HepG2 (cell line): Measurements from ENCODE around the gene TRNT1. TPM values are rescaled to one million over a fixed set of nuclear protein-coding genes. Genes with fewer than 3 reads are reported as not detected.

Experiments
- EP300 ChIP-seq, 3 experiments: sonication (generic) in 1 of 3; formaldehyde crosslinking in 1 of 3; IDR thresholded peaks; 2 replicates each; pipeline versions ENCODE4 v1.5.1 to v1.6.1; 2011 to 2020; ENCODE audit warnings: low read depth in 2 of 3, low read length in 2 of 3, borderline replicate concordance in 1 of 3, improper control_type of control experiment in 1 of 3, mild to moderate bottlenecking in 1 of 3, missing genetic modification reagents in 1 of 3, moderate library complexity in 1 of 3
- FOXJ3 ChIP-seq: sonication (generic); formaldehyde crosslinking; IDR thresholded peaks from 2 replicates; pipeline ENCODE4 v1.4.0; 2020; ENCODE audit warnings: missing genetic modification reagents, mild to moderate bottlenecking, borderline replicate concordance
- FOXK1 ChIP-seq: sonication (generic); formaldehyde crosslinking; IDR thresholded peaks from 2 replicates; pipeline ENCODE4 v1.4.0; 2020; ENCODE audit warnings: low read depth, missing genetic modification reagents, borderline replicate concordance
- MBD4 ChIP-seq: IDR thresholded peaks from 2 replicates; pipeline ENCODE4 v1.6.1; 2012; ENCODE audit warnings: low read length, inconsistent platforms, borderline replicate concordance
- SKI ChIP-seq: fragments of 450-650 bp; IDR thresholded peaks from one replicate; pipeline ENCODE4 v1.6.1; 2018; ENCODE audit warnings: mild to moderate bottlenecking; ENCODE audit not compliant: partially characterized antibody
- SMAD1 ChIP-seq: sonication (generic); formaldehyde crosslinking; IDR thresholded peaks from 2 replicates; pipeline ENCODE4 v1.4.0; 2020; ENCODE audit warnings: missing genetic modification reagents, low read depth, mild to moderate bottlenecking, borderline replicate concordance
- SRF ChIP-seq: IDR thresholded peaks from 2 replicates; pipeline ENCODE4 v1.6.1; 2011; ENCODE audit warnings: mild to moderate bottlenecking, low read depth, low read length, moderate library complexity
- TAF1 ChIP-seq: sonication (generic); formaldehyde crosslinking; IDR thresholded peaks from 2 replicates; pipeline ENCODE4 v1.4.0; 2020; ENCODE audit warnings: missing genetic modification reagents
- ZBTB38 ChIP-seq: sonication (generic); formaldehyde crosslinking; IDR thresholded peaks from 2 replicates; pipeline ENCODE4 v1.5.1; 2020; ENCODE audit warnings: mild to moderate bottlenecking, missing genetic modification reagents
- ZNF136 ChIP-seq: sonication (generic); formaldehyde crosslinking; IDR thresholded peaks from 2 replicates; pipeline ENCODE4 v1.8.1; 2022; ENCODE audit warnings: low read depth, mild to moderate bottlenecking, moderate library complexity, missing genetic modification reagents
- ZNF33A ChIP-seq: sonication (generic); formaldehyde crosslinking; IDR thresholded peaks from 2 replicates; pipeline ENCODE4 v1.5.1; 2020; ENCODE audit warnings: missing genetic modification reagents, mild to moderate bottlenecking, moderate library complexity, borderline replicate concordance
- ZNF432 ChIP-seq: sonication (generic); formaldehyde crosslinking; IDR thresholded peaks from 2 replicates; pipeline ENCODE4 v1.5.0; 2020; ENCODE audit warnings: missing genetic modification reagents, mild to moderate bottlenecking, borderline replicate concordance
- ZNF501 ChIP-seq: sonication (generic); formaldehyde crosslinking; IDR thresholded peaks from 2 replicates; pipeline ENCODE4 v1.5.1; 2020; ENCODE audit warnings: mild to moderate bottlenecking, moderate library complexity, missing genetic modification reagents
- ZNF598 ChIP-seq: sonication (generic); formaldehyde crosslinking; IDR thresholded peaks from 2 replicates; pipeline ENCODE4 v1.5.1; 2020; ENCODE audit warnings: mild to moderate bottlenecking, missing genetic modification reagents, borderline replicate concordance
- ZNF660 ChIP-seq: sonication (generic); formaldehyde crosslinking; IDR thresholded peaks from 2 replicates; pipeline ENCODE4 v1.5.1; 2020; ENCODE audit warnings: mild to moderate bottlenecking, low read depth, missing genetic modification reagents, borderline replicate concordance
- ZNF780A ChIP-seq: sonication (generic); formaldehyde crosslinking; IDR thresholded peaks from 2 replicates; pipeline ENCODE4 v1.8.0; 2022; ENCODE audit warnings: mild to moderate bottlenecking, missing genetic modification reagents, moderate library complexity
- ZNF883 ChIP-seq: sonication (generic); formaldehyde crosslinking; IDR thresholded peaks from 2 replicates; pipeline ENCODE4 v1.5.1; 2020; ENCODE audit warnings: mild to moderate bottlenecking, missing genetic modification reagents; ENCODE audit errors: not compliant biosample characterization
- polyA plus RNA-seq, 8 experiments: library from polyadenylated mRNA; depleted of rRNA in 3 of 8; stranded (reverse) in 7 of 8; unstranded in 1 of 8; fragments of >200 nt; fragmentation: Illumina TruSeq in 4 of 8; extraction: Trizol in 4 of 8; gene quantifications; 2 replicates each; pipeline versions ENCODE4 v1.2.1 to v1.2.3, GENCODE V29; 2011 to 2016; ENCODE audit warnings: low read depth in 4 of 8, missing spikeins in 1 of 8, mixed read lengths in 1 of 8; ENCODE audit not compliant: insufficient read depth in 1 of 8
- total RNA-seq, 5 experiments: library from RNA; depleted of rRNA; stranded (reverse); fragments of >200 nt; fragmentation: Illumina TruSeq; extraction: Trizol; gene quantifications; 2 replicates each; pipeline ENCODE4 v1.2.3, GENCODE V29; 2016; ENCODE audit warnings: low read depth in 1 of 5
- TF ChIP-seq, protein P1 (sequence below): IDR thresholded peaks from 2 replicates; pipeline ENCODE4 v1.6.1; 2016; ENCODE audit warnings: missing genetic modification reagents, missing compliant biosample characterization
- TF ChIP-seq, protein P2 (sequence below): sonication (generic); formaldehyde crosslinking; IDR thresholded peaks from 2 replicates; pipeline ENCODE4 v1.4.0; 2020; ENCODE audit warnings: mild to moderate bottlenecking, missing genetic modification reagents
- TF ChIP-seq, protein P3 (sequence below): sonication (generic); formaldehyde crosslinking; IDR thresholded peaks from 2 replicates; pipeline ENCODE4 v1.4.0; 2020; ENCODE audit warnings: missing genetic modification reagents
- TF ChIP-seq, protein P4 (sequence below): IDR thresholded peaks from 2 replicates; pipeline ENCODE4 v1.6.1; 2016; ENCODE audit warnings: low read depth, borderline replicate concordance
- TF ChIP-seq, protein P5 (sequence below): sonication (generic); formaldehyde crosslinking; IDR thresholded peaks from 2 replicates; pipeline ENCODE4 v1.8.1; 2023; ENCODE audit warnings: mild to moderate bottlenecking, moderate library complexity, missing genetic modification reagents
- TF ChIP-seq, protein P6 (sequence below): IDR thresholded peaks from 2 replicates; pipeline ENCODE4 v1.6.1; 2016; ENCODE audit warnings: missing compliant biosample characterization, missing genetic modification reagents, borderline replicate concordance

TRNT1 gene
- total and polyA plus RNA-seq, 2 of the 13 experiments (the other 11 are each of a cell fraction or from before 2014, with no cell fraction given) = 9.4 to 27.7 TPM

DNA sequence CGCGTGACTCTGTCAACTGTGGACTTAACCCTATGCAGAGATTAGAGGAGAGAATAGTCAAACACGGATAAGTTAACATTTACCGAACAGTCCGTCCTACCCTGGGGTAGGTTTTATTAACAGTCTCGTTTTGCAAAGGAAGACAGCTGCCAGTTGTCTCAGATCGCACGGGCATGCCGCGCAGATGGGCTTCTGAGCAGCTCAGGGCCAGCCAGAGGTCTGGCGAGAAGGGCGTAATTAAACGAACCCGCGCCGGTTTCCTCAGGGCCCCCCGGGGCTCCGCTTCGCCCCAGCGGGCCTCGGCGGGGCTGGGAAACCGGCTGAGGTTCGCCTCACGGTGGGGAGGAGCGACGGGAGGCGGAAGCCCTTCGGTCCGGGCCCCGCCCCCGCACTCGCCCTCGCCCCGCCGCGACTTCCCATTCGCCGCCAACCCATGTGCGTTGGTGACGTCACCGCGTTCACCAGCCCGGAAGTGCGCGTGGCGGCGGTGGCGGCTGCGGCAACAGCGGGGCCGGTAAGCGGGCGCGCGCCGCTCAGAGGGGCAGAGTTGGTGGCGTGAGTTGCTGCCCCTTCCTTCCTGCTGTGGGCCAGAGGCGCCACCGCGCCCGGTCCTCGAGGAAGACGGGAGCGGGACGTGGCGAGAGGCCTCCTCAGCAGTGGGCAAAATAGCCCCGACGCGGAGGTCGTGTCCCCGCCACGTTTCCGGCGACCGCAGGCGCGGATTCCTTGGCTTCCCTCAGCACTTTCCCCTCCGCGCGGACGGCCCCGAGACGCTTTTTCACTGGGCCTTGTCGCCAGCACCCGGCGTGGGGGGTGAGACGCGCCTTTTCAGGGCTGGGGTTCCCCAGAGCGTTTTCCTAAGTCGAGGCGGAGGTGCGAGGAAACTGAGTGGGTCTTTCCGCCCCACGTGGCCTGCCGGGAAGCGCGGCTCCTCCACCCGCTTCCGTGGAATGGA, at the start of gene TRNT1 (continued):
- TF ChIP-seq, protein P1, sequence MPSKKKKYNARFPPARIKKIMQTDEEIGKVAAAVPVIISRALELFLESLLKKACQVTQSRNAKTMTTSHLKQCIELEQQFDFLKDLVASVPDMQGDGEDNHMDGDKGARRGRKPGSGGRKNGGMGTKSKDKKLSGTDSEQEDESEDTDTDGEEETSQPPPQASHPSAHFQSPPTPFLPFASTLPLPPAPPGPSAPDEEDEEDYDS = peak; percentile 78
- TF ChIP-seq FOXK1 (CRISPR knock-in tag) = peak; percentile 60; the same call in 1 of the 2 replicates
- no peak for TF ChIP-seq ZNF660 (CRISPR knock-in tag)
- TF ChIP-seq SKI = peak; percentile 47
- TF ChIP-seq, protein P2, sequence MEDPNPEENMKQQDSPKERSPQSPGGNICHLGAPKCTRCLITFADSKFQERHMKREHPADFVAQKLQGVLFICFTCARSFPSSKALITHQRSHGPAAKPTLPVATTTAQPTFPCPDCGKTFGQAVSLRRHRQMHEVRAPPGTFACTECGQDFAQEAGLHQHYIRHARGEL (CRISPR knock-in tag) = no peak
- TF ChIP-seq, protein P3, sequence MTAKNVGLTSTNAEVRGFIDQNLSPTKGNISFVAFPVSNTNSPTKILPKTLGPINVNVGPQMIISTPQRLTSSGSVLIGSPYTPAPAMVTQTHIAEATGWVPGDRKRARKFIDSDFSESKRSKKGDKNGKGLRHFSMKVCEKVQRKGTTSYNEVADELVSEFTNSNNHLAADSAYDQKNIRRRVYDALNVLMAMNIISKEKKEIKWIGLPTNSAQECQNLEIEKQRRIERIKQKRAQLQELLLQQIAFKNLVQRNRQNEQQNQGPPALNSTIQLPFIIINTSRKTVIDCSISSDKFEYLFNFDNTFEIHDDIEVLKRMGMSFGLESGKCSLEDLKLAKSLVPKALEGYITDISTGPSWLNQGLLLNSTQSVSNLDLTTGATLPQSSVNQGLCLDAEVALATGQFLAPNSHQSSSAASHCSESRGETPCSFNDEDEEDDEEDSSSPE (CRISPR knock-in tag) = peak; percentile 71; the same call in 1 of the 2 replicates
- no peak; the same call in 1 of the 2 replicates for TF ChIP-seq FOXJ3 (CRISPR knock-in tag)
- TF ChIP-seq TAF1 (CRISPR knock-in tag) = peak; percentile 95
- TF ChIP-seq ZNF883 = no peak
- TF ChIP-seq EP300 (IDR thresholded peaks at IDR 0.05; ENCODE audit: low read depth in 2 of 2, low read length in 2 of 2) = no peak
- TF ChIP-seq EP300 (CRISPR knock-in tag; IDR thresholded peaks at IDR 0.05; ENCODE audit: borderline replicate concordance) = no peak
- TF ChIP-seq ZNF33A (CRISPR knock-in tag) = peak; percentile 41; the same call in 1 of the 2 replicates
- TF ChIP-seq SRF = no peak
- no peak for TF ChIP-seq ZNF432 (CRISPR knock-in tag)
- TF ChIP-seq, protein P4, sequence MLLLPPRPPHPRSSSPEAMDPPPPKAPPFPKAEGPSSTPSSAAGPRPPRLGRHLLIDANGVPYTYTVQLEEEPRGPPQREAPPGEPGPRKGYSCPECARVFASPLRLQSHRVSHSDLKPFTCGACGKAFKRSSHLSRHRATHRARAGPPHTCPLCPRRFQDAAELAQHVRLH (CRISPR knock-in tag) = no peak
- peak; percentile 80 for TF ChIP-seq ZBTB38 (CRISPR knock-in tag)
- no peak for TF ChIP-seq SMAD1
- TF ChIP-seq ZNF136 (CRISPR knock-in tag) = 0 out of 2 replicates have a peak, but pooled peaks have one; percentile 52
- peak; percentile 94 for TF ChIP-seq ZNF501 (CRISPR knock-in tag)
- TF ChIP-seq, protein P5, sequence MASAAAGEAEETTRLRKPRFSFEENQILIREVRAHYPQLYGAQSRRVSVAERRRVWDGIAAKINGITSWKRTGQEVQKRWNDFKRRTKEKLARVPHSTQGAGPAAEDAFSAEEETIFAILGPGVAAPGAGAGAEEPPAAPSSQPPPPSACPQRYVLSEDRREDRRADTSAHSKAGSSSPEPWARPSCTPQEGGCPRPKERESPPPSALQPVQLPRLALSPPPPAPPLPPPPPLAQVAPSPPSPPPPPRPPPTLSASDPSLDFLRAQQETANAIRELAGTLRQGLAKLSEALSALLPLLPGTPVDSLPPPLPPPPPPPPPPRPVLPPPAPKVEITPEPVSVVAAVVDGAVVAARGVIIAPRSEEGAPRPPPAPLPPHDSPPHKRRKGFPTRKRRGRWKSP (CRISPR knock-in tag) = 0 out of 2 replicates have a peak, but pooled peaks have one; percentile 51
- no peak for TF ChIP-seq MBD4
- TF ChIP-seq ZNF780A = peak; percentile 35; the same call in 1 of the 2 replicates
- TF ChIP-seq, protein P6, sequence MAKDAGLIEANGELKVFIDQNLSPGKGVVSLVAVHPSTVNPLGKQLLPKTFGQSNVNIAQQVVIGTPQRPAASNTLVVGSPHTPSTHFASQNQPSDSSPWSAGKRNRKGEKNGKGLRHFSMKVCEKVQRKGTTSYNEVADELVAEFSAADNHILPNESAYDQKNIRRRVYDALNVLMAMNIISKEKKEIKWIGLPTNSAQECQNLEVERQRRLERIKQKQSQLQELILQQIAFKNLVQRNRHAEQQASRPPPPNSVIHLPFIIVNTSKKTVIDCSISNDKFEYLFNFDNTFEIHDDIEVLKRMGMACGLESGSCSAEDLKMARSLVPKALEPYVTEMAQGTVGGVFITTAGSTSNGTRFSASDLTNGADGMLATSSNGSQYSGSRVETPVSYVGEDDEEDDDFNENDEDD (CRISPR knock-in tag) = peak; percentile 83; the same call in 1 of the 2 replicates
- TF ChIP-seq ZNF598 (CRISPR knock-in tag) = peak; percentile 69; the same call in 1 of the 2 replicates
